Nasal cavity respiratory epithelium epithelial cell of viscerocranial mucosa (primary cell): ENCODE results near the gene WNT7A. TPM values are rescaled to one million over a fixed set of nuclear protein-coding genes. Genes with fewer than 3 reads are reported as not detected.

ENCODE experiments used
- total RNA-seq: library from RNA; depleted of rRNA; stranded (reverse); fragments of >200 nt; gene quantifications from 2 replicates; pipeline ENCODE4 v1.2.3, GENCODE V29; 2014

WNT7A gene
- total RNA-seq: 12.6 and 13.7 TPM in 2 replicates

DNA sequence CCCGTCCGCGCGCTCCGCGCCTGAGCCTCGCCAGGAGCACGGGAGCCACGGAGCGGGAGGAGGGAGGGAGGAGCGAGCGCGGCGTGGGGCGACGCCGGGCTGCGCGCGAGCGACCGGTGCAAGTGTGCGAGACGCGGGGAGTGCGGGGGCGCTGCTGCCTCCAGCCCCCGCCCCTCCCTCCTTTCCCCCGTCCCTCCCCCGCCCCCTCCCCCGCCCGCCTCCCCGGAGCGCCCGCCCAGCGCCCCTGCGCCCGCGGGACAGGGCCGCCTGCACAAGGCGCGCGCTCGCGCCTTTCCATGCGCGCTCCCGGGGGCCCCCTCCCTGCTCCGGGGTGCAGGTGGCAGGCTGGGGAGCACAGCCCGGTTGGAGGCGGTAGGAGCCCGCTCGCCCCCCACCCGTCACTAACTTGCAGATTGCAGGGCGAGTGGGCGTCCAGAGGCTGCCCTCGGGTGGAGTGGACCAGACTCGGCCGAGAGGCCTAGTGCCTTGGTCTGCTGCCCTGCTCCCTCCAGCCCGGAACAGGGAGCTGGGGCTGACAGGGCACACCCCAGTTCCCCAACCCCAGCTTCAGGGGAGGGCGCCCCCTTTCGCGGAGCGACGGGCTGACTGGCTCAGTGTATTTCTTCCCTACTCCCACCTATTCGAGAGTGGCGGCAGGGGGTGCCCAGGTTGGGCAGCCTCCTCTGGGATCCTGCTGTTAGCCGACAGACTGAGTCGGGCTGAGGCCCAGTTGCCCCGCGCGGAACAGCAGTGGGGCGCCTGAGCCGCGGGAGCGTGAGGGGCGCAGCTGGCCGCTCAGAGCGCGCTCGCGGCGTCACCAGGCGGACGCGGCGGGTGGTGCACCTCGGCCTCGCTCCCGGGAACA is at the start of gene WNT7A:
Gene WNT7A (minus strand): TSS at position 126 of the 865 bp plus-strand sequence. CDS start 255 bp downstream, outside the sequence.

Other genes with a start within 250 kb of the WNT7A start
- gene CHCHD4, start 244.8 kb upstream of the WNT7A start, total RNA-seq: 29.5 and 34.5 TPM in 2 replicates
- gene TMEM43, start 245.0 kb upstream of the WNT7A start, total RNA-seq: 126 and 159 TPM in 2 replicates